AG09319 (cell line): ENCODE data around the gene PHF14.

Experiments used
- DNase-seq: peaks from one replicate; pipeline ENCODE4 v3.0.0-alpha.2; 2010; ENCODE audit warnings: low read depth; ENCODE audit errors: extremely low read depth
- TF ChIP-seq, protein P1 (sequence below): IDR thresholded peaks from 2 replicates; pipeline ENCODE4 v1.5.1; 2011; ENCODE audit warnings: low read depth, mild to moderate bottlenecking, inconsistent platforms, low read length, moderate library complexity

PHF14 gene

DNA sequence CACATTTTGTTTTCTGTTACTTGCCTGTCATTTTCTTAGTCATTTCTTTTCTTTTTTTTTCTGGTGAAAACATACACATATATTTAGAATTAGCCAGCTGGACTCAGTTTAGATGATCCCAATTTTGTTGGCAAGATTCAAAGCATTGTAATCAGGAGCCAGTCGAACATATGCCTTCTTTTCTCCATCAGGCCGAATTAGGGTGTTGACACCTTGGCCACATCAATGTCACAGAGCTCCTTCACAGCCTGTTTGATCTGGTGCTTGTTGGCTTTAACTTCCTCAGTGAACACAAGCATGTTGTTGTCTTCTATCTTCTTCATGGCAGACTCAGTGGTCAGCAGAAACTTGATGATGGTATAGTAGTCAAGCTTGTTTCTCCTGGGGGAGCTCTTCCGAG, 32.6 kb downstream of the PHF14 start:
- DNase-seq: no peak
- TF ChIP-seq, protein P1, sequence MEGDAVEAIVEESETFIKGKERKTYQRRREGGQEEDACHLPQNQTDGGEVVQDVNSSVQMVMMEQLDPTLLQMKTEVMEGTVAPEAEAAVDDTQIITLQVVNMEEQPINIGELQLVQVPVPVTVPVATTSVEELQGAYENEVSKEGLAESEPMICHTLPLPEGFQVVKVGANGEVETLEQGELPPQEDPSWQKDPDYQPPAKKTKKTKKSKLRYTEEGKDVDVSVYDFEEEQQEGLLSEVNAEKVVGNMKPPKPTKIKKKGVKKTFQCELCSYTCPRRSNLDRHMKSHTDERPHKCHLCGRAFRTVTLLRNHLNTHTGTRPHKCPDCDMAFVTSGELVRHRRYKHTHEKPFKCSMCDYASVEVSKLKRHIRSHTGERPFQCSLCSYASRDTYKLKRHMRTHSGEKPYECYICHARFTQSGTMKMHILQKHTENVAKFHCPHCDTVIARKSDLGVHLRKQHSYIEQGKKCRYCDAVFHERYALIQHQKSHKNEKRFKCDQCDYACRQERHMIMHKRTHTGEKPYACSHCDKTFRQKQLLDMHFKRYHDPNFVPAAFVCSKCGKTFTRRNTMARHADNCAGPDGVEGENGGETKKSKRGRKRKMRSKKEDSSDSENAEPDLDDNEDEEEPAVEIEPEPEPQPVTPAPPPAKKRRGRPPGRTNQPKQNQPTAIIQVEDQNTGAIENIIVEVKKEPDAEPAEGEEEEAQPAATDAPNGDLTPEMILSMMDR: no peak

DNA sequence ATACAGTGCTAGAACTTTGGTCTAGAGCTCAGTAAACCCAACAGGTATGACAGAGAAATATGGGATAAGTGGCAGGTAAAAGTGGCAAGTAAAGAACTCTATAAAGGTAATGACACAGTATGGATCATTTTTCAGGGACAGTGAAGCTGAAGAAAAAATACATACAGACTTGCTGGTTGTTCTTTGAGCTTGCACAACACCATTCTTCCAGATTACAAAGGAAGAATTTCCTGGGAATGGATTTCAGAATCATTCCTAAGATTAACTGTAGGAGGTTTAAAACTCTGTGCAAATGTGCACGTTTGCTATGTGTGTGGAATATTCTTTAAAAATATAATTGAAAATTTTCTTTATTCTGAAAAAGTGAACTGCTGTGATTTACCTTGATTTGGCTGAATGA, 36.0 kb downstream of the PHF14 start:
- TF ChIP-seq, protein P1: no peak

DNA sequence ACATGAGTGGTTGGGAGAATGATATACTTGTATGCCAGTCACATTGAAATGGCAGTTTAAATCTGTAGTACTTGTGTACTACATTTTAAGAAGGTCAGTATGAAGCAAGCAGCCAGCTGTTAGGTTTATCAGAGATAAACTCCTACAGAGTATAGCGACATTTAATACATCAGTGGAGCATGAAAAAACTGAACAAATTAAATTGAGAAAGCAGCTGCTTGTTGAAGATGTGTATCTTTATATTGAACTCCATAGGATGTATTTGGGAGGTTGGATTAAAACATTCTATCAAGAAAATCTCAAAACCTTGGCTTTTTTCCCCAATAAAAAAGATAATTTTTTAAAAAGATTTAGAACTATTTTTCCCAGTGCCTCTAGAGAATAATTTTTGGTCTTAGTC, 47.8 kb downstream of the PHF14 start:
- TF ChIP-seq, protein P1: no peak
- DNase-seq: no peak

More for the DNA sequence above, 36.0 kb downstream of the PHF14 start:
- no peak for DNase-seq

DNA sequence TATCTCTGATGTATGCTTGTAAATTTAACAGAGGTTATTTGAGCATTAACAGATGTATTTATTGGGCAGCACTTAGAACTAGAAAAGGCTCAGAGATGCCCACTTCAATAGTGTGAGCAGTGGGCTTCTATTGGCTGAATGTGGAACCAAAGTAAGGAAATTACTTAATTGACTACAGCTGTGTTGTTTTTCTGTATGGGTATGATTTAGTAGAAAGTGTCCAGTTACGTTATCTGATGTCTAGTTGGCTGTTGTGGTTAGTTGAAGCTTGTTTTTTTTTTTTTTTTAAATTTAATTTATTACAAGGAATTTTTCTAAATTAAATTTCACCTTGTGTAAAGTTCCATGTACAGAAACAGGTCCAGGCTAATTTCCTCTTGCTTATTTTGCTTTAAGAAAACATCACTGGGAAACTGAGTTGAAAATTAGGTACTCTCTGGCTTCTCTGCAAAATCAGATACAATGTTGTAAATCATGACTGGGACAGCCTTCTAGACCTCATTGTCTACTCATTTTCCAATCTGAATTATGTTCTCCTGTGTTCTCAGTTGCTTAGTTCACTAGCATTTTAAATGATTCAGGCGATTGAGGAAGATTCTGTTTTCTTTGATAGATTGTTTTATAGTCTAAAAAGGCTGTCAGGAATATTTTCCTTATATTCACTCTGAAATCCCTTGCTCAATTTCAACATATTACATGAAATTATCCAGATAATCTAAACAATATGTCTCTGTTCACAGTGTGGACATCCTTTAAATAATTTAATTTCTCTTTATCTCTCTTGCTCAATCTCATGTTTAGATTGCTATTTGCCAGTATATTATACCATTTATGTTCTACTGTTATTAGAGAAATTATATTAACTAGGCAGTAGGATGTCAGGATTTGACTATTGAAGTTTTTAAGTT, 53.0 kb downstream of the PHF14 start:
- peak; percentile 4 for DNase-seq

DNA sequence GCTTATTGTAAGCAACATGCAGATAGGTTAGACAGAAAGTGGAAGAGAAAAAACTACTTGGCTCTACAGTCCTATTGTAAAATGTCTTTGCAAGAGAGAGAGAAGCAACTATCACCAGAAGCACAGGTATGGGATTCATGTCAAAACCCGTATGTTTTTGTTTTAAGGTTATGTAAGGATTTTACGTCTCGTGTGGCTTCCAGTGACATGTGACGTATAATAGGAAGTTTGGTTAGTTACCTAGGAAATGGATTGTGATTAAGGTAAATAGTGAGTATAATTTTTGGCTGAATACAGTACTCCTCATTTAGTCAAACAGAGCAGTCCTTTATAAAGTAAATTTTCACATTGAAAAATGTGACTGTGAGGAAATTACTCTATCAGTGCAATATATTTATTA, 62.0 kb downstream of the PHF14 start:
- TF ChIP-seq, protein P1: no peak
- DNase-seq: no peak

More for the DNA sequence above, 53.0 kb downstream of the PHF14 start:
- TF ChIP-seq, protein P1: no peak

DNA sequence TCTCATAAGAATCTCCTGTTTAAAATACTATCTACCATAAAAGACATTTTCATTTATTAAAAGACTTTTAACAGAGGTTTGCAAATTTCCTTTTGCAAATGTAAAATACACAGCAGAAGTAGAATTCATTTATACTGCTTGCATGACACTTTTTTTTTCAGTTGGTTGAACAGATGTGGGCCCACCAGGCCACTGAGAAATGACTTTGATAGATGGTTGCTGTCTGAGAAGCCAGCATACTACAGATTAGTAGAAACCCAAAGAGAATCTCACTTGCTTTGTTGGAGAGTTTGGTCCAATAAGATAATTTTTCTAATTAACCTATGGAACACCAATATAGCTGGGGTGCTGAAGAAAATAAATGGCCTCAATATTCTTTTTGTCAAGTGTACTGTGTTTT, 66.3 kb downstream of the PHF14 start:
- TF ChIP-seq, protein P1: no peak
- DNase-seq: no peak

DNA sequence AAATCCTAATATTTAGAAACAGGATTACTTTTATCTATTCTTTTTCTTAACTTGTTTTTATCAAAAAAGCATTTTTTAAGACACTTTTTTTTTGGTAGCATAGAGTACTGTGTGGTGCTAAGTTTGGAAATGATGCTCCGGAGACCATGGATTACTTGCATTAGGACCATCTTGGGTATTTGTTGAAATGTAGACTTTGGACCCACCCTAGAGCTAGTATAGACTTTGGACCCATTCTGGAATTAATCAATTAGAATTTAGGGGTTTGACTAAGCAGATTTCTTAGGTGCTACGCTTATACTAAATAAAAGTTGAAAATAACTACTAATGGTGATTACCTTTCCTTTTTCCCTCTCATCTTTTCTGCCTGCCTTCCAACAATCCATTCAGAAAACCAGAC, 80.4 kb downstream of the PHF14 start:
- no peak for DNase-seq
- TF ChIP-seq, protein P1: no peak
